ENCODE results near the gene MEG3.

- TF ChIP-seq POLR2A (IDR thresholded peaks at IDR 0.05; ENCODE audit: low read length) = no peak
- no peak for TF ChIP-seq GATA1 (IDR thresholded peaks at IDR 0.05; ENCODE audit: low read depth, low read length)
Observed at GRCh38 chr14:100871234-100872186, 45.6 kb downstream of the MEG3 start.
